Testis (tissue), 3 donors: ENCODE data around the gene BRD9. TPM values are rescaled to one million over a fixed set of nuclear protein-coding genes. Genes with fewer than 3 reads are reported as not detected.

Experiments
- DNase-seq: peaks from one replicate; pipeline ENCODE4 v3.0.0-alpha.2; 2019
- H3K27ac ChIP-seq, 2 donors: fragments of 200-600 bp; sonication (generic); one replicate each; pipeline ENCODE4 v1.5.1; 2019
- H3K27me3 ChIP-seq: fragments of 200-600 bp; sonication (generic); one replicate; pipeline ENCODE4 v1.5.1; 2019
- H3K36me3 ChIP-seq: fragments of 200-600 bp; sonication (generic); one replicate; pipeline ENCODE4 v1.5.1; 2017; ENCODE audit warnings: low read depth; ENCODE audit errors: missing control alignments
- H3K4me1 ChIP-seq: fragments of 200-600 bp; sonication (generic); one replicate; pipeline ENCODE4 v1.5.1; 2019
- H3K4me3 ChIP-seq, 2 donors: fragments of 200-600 bp; sonication (generic); one replicate each; pipeline ENCODE4 v1.5.1; 2017 to 2019
- H3K9me3 ChIP-seq: fragments of 200-600 bp; sonication (generic); one replicate; pipeline ENCODE4 v1.5.1; 2017
- CTCF ChIP-seq, 3 experiments: fragments of 450-650 bp in 2 of 3; fragments of 200-600 bp in 1 of 3; sonication (generic) in 1 of 3; IDR thresholded peaks; one replicate each; pipeline ENCODE4 v1.5.1; 2016 to 2019; ENCODE audit warnings: antibody characterized with exemption in 3 of 3, mild to moderate bottlenecking in 2 of 3, moderate library complexity in 1 of 3
- POLR2A ChIP-seq: fragments of 450-650 bp; IDR thresholded peaks from one replicate; pipeline ENCODE4 v1.6.1; 2017; ENCODE audit warnings: antibody characterized with exemption, mild to moderate bottlenecking, moderate library complexity
- WGBS, 2 donors: methylation state at CpG; one replicate each; pipeline ENCODE4 v1.1.5; 2018; 5-methylcytosine and 5-hydroxymethylcytosine counted together
- intact Hi-C: fragments of 100-400 bp; cut with DNase I; formaldehyde crosslinking; loops from one replicate; pipeline ENCODE4 v1.15.1; 2023; ENCODE audit warnings: low total_unique reads
- polyA plus RNA-seq: library from polyadenylated mRNA; stranded (reverse); fragments of 350-450 nt; fragmentation: Illumina TruSeq; extraction: RNeasy Lipid Tissue Mini Kit (QIAGEN cat#74804); gene quantifications from one replicate; pipeline ENCODE4 v1.2.3, GENCODE V29; 2014; ENCODE audit warnings: low read depth, low replicate concordance; ENCODE audit not compliant: insufficient read depth
- total RNA-seq, 2 donors: library from RNA; depleted of rRNA; stranded (reverse); fragments of >200 nt; gene quantifications; one replicate each; pipeline ENCODE4 v1.2.3, GENCODE V29; 2016

Gene BRD9
- total and polyA plus RNA-seq, 3 donors from 2014 or later, result 51.5 to 101 (median 68.6) TPM

- no peak for TF ChIP-seq POLR2A
- TF ChIP-seq CTCF (IDR thresholded peaks at IDR 0.05), result peak in 1 of 3 experiments; percentile 17
These were observed 34.8 kb upstream of the BRD9 start for GRCh38 chr5:927172-928015.

GRCh38 chr5:926417-927171 lies 34.0 kb upstream of the BRD9 start:
- no peaks in the 10 kb centered on the region for H3K27me3 ChIP-seq
- 3% methylated on average over 44 to 64 of the region's 65 CpGs for WGBS, 2 donors
- peak; percentile 51 for DNase-seq
- H3K9me3 ChIP-seq, result no peaks in the 10 kb centered on the region
- TF ChIP-seq CTCF (IDR thresholded peaks at IDR 0.05), result peak in 2 of 3 experiments; percentile 31
- no peak for TF ChIP-seq POLR2A
- intact Hi-C loops, result no loop called here
- H3K4me3 ChIP-seq, result peak overlapping the region; percentile 43 to 53
- H3K36me3 ChIP-seq, result no peaks in the 10 kb centered on the region
- H3K27ac ChIP-seq, result peak overlapping the region in 1 of 2 donors; percentile 21
- peaks cover 7% of the 10 kb centered on the region for H3K4me1 ChIP-seq

More at GRCh38 chr5:927172-928015, 34.8 kb upstream of the BRD9 start:
- DNase-seq, result peak; percentile 16
- peak overlapping the region; percentile 43 to 53 for H3K4me3 ChIP-seq
- H3K4me1 ChIP-seq, result peaks cover 7% of the 10 kb centered on the region
- no peaks in the 10 kb centered on the region for H3K27me3 ChIP-seq
- no peaks in the 10 kb centered on the region for H3K36me3 ChIP-seq
- no peak overlapping the region for H3K27ac ChIP-seq
- intact Hi-C loops, result no loop called here
- WGBS, 2 donors, result 64 to 69% methylated on average over 17 to 30 of the region's 30 CpGs
- H3K9me3 ChIP-seq, result no peaks in the 10 kb centered on the region

- no peaks in the 10 kb centered on the region for H3K9me3 ChIP-seq
- H3K4me3 ChIP-seq, result no peak overlapping the region
- intact Hi-C loops, result no loop called here
- H3K36me3 ChIP-seq, result no peaks in the 10 kb centered on the region
- peaks cover 7% of the 10 kb centered on the region for H3K4me1 ChIP-seq
- H3K27me3 ChIP-seq, result no peaks in the 10 kb centered on the region
- 41 to 63% methylated on average over 11 to 17 of the region's 17 CpGs for WGBS, 2 donors
- DNase-seq, result peak; percentile 86
- TF ChIP-seq POLR2A (no peak), CTCF (IDR thresholded peaks at IDR 0.05) (peak; percentile 60 to 71 (median 63))
- H3K27ac ChIP-seq, result no peak overlapping the region
These were observed 30.8 kb upstream of the BRD9 start for GRCh38 chr5:923281-923873.

- no peak overlapping the region for H3K27ac ChIP-seq
- DNase-seq, result peak; percentile 12
- no peaks in the 10 kb centered on the region for H3K27me3 ChIP-seq
- no peaks in the 10 kb centered on the region for H3K9me3 ChIP-seq
- no peak overlapping the region for H3K4me3 ChIP-seq
- H3K4me1 ChIP-seq, result peaks cover 7% of the 10 kb centered on the region
- intact Hi-C loops, result no loop called here
- TF ChIP-seq POLR2A (no peak), CTCF (IDR thresholded peaks at IDR 0.05) (no peak)
- WGBS, 2 donors, result 90 to 92% methylated on average over 7 to 17 of the region's 17 CpGs
- no peaks in the 10 kb centered on the region for H3K36me3 ChIP-seq
These were observed 30.1 kb upstream of the BRD9 start for GRCh38 chr5:922436-923280.
